Measurements from ENCODE around the gene RANBP9.

DNA sequence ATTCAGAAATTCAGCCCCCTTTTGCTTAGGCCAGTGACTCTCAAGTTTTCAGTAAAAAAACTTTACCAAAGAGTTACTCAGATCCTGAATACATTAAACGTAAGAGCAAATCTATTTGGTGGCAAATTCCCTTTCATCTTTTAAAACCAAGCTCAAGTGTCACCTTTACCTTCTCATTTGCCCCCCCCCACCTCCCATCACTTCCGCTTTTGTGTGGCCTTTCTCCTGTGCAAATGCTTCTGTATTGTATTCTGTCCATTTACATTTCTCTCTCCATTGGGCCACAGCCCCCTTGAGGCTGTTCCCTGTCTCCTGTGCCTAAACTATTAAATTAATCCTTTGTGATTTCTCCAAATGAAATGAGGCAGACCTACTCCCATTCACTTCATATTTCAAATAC is 94.6 kb downstream of the RANBP9 start:
- TF ChIP-seq, protein P1, sequence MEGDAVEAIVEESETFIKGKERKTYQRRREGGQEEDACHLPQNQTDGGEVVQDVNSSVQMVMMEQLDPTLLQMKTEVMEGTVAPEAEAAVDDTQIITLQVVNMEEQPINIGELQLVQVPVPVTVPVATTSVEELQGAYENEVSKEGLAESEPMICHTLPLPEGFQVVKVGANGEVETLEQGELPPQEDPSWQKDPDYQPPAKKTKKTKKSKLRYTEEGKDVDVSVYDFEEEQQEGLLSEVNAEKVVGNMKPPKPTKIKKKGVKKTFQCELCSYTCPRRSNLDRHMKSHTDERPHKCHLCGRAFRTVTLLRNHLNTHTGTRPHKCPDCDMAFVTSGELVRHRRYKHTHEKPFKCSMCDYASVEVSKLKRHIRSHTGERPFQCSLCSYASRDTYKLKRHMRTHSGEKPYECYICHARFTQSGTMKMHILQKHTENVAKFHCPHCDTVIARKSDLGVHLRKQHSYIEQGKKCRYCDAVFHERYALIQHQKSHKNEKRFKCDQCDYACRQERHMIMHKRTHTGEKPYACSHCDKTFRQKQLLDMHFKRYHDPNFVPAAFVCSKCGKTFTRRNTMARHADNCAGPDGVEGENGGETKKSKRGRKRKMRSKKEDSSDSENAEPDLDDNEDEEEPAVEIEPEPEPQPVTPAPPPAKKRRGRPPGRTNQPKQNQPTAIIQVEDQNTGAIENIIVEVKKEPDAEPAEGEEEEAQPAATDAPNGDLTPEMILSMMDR (IDR thresholded peaks at IDR 0.05; ENCODE audit: insufficient read depth, low read depth, low read length), result no peak
- TF ChIP-seq EZH2 (IDR thresholded peaks at IDR 0.05; ENCODE audit: insufficient read depth, low read length), result no peak
